Measurements from ENCODE around the gene CASD1.

Gene CASD1

GRCh38 chr7:94590526-94591162 is 81.0 kb downstream of the CASD1 start:
- DNase-seq = no peak

DNA sequence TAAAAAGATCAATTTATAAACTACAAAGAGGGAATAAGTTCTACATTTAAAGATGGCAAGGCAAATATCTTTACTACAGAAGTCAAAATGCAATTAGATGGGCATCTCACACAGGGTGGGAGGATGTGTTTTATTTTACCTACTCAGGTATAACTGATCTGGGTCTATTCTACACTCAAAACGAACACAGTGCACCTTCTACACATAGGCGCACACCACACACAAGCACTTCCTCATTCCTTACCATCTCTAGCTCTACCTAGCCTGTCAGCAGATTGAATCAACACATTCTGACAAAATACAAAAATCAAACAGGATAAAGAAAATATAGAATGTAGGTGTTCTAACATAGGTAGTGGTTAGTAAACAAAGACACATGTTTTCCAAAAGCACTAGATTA is 81.6 kb downstream of the CASD1 start:
- no peak for DNase-seq

DNA sequence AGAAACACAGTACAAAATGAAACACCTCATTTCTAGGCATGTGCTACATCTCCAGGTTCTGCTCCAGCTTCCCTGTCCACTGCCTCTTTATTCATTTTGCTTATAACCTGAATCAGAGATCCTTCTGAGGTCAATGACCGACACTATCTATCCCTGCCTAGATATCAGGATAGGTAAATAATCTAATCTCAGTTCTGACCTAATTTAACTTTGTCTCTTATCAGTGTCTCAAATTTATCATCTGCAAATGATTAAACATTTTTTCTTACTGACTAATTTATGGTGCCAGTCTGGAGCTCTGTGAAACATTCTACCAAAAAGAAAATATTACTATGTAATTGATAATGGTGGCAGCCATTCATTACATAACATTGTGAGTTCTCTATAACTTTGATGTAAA is 85.3 kb downstream of the CASD1 start:
- no peak for DNase-seq

GRCh38 chr7:94595717-94596116 is 86.1 kb downstream of the CASD1 start:
- DNase-seq = no peak

- DNase-seq = no peak
Observed at GRCh38 chr7:94600267-94600666, 90.7 kb downstream of the CASD1 start.

- DNase-seq = no peak
Observed at GRCh38 chr7:94602181-94602580, 92.6 kb downstream of the CASD1 start.

- no peak for DNase-seq
Observed at GRCh38 chr7:94605031-94605430, 95.4 kb downstream of the CASD1 start.
